ENCODE results near the gene ABTB1.
A peak's percentile ranks its signal among the peaks of the same experiment; 100 is the strongest.
"Not testable (repeated sequence)": the region's sequence is repeated elsewhere in the genome, so short reads cannot be mapped to it uniquely, and the experiment has no call there.

ABTB1 gene

DNA sequence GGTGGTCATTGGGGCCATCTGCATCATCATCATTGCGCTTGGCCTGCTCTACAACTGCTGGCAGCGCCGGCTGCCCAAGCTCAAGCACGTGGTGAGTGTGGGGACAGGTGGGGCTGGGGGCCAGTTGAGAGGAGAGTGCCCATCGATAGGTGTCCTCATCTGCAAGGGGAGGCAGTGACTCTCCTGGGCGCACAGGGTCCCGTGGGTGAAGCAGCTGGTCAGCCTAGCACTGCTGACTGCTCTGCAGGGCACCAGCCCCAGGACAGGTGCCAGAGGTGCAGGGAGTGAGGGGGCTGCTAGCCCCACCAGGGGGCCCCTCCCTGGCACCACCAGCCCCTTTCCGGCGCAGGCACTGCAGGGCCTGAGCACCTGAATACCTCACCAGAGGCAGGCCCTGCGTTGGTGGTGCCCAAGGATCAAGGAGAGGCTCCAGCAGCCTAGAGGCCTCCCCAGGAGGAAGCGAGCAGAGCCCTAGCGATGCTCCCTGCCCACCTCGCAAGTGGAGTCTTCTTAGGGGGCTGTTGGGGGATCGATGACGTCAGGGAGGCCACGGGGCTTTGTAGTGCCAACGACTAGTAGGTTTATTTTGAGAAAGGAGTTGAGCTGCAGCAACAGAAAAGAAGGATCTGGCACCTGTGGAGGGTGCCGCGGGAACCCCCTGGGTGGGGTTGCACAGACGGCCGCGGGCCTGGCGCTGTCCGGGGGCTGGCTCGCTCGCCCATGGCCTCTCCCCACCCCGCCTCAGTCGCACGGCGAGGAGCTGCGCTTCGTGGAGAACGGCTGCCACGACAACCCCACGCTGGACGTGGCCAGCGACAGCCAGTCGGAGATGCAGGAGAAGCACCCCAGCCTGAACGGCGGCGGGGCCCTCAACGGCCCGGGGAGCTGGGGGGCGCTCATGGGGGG lies 976 bp upstream of the ABTB1 start:
- DNase-seq (ENCODE audit: low spot score), result no peak

DNA sequence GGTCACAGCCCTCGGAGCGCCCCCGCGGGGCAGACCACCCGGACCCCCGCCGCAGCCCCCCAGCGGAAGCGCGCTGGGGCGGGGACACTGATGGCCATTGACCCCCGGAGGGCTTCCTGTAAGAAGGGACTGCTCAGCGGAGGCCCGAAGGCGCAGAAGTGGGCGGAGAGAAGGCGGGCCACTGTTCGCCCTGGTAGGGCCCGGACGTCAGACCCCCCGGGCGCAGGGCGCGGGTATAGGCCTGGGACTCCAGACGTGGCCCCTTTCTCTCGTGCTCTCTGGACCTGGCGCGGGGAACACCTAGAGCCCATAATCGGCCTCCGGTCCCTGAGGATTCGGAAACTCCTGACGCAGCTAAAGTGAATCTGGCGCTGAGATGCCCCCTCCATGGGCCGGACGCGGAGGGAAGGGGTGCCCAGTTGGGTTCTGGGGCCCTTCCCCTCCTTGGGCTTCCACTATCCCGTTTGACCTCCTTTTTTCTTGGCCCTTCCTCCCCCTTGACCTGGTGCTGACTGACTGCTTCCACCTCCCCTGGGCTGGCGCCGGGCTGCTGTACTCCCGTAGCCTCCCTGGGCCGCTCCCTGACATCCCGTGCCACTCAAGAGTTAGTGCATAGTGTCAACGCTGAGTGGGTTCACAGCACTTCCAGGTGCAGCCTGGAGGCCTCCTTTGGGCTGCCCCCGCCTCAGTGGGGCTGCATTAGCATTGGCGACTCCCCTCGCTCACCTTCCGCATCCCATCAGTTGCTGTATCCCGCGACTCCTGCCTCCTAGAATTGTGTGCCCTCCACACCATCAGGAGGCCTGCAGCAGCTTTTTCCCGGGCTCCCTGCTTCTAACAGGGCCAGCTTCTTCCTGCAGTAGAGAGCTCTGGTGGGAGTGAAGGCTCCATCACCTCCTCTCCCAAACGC lies 694 bp downstream of the ABTB1 start:
- DNase-seq (ENCODE audit: low spot score), result peak; percentile 57

DNA sequence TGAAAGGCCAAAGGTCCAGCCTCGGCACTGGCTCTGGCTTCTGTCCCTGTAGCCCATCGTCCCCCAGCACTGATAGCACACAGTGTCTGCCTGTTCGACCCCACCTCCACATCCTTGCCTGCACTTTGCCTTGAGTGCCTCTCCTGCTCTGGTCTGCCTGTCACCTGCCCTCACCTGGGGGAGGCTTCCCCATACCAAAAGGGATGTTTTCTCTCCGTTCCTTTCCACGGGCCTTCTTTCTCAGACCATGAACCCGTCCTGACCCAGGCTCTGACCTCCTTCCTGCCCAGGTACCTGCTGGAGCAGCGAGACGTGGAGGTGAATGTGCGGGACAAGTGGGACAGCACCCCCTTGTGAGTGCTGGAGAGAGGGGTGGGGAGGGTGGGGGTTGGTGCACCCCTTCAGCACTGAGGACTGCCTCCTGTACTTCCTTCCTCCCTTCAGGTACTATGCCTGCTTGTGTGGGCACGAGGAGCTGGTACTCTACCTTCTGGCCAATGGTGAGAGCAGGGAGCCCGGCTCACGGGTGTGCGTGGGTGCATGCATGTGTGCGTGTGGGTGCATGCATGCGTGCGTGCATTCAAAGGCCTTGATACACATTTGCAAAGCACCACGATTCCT lies 1.5 kb downstream of the ABTB1 start:
- no peak for DNase-seq (ENCODE audit: low spot score)

DNA sequence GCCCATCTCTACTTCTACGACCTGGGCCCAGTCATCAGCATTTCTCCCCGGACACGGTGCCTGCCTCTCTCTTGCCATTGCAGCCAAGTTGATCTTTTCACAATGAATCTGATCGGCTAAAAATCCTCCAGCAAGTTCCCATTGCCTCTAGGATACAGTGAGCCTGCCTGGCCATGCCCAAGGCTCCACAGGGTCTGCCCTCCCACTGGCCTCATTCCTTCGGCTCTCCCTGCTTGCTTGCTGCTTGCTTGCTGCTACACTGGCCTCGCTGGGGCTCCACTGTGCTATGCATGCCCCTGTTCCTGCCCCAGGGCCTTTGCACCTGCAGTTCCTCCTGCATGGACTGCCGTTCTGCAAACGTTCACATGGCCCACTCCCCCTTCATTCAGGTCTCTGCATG lies 2.0 kb downstream of the ABTB1 start:
- no peak for DNase-seq (ENCODE audit: low spot score)

DNA sequence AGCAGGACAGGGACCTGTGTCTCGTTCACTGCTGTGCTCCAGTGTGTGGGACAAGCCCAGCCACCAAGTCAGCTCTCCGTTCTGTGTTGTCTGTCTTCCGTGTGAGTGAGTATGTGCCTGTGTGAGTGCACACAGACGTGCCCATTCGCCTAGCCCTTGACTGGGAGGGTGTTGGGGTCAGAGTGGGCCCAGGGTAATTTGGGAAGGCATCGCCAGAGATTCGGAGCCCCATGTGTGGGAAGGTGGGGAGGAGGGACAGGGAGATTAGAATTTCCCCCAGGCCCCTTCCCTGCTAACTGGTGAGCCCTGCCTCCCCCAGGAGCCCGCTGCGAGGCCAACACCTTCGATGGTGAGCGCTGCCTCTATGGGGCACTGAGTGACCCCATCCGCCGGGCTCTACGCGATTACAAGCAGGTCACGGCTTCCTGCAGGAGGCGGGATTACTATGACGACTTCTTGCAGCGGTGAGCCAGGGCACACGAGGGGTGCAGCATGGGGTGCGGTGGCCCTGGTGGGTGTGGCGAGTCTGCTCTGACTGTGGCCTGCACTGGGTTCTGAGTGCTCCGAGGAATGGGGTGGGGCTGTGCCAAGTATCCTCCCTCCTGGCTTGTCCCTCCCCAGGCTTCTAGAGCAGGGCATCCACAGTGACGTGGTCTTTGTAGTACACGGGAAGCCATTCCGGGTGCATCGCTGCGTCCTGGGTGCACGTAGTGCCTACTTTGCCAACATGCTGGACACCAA lies 3.1 kb downstream of the ABTB1 start:
- no peak for DNase-seq (ENCODE audit: low spot score)

DNA sequence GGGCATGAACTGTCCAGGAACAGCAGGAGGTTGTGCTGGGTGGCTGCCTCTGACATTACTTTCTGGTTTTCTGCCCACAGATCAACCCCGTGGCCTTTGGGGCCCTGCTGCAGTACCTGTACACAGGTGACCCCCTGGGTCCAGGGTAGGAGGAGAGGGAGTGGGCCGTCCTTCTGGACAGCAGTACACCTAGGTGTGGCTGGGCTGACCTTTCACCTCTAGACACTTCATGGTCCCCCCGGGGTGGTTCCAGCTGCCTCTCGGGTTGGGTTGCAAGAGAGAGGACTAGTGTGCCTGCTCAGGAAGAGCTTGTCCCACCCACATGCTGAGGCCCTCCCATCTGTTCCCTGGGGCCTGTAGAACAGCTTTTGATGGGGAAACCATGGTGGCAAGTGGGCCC lies 3.7 kb downstream of the ABTB1 start:
- no peak for DNase-seq (ENCODE audit: low spot score)

DNA sequence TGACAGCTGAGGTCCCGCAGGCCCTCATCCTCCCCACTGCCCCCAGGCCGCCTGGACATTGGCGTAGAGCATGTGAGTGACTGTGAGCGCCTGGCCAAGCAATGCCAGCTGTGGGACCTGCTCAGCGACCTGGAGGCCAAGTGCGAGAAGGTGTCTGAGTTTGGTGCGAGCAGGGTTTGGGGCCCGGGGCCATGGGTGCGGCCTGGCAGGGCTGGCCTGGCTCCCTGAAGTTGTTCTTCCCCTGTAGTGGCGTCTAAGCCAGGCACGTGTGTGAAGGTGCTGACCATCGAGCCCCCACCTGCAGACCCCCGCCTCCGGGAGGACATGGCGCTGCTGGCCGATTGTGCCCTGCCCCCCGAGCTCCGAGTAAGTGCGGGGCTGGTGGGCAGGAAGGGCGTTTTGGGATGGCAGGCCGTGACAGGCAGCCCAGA lies 4.2 kb downstream of the ABTB1 start:
- DNase-seq (ENCODE audit: low spot score), result no peak

DNA sequence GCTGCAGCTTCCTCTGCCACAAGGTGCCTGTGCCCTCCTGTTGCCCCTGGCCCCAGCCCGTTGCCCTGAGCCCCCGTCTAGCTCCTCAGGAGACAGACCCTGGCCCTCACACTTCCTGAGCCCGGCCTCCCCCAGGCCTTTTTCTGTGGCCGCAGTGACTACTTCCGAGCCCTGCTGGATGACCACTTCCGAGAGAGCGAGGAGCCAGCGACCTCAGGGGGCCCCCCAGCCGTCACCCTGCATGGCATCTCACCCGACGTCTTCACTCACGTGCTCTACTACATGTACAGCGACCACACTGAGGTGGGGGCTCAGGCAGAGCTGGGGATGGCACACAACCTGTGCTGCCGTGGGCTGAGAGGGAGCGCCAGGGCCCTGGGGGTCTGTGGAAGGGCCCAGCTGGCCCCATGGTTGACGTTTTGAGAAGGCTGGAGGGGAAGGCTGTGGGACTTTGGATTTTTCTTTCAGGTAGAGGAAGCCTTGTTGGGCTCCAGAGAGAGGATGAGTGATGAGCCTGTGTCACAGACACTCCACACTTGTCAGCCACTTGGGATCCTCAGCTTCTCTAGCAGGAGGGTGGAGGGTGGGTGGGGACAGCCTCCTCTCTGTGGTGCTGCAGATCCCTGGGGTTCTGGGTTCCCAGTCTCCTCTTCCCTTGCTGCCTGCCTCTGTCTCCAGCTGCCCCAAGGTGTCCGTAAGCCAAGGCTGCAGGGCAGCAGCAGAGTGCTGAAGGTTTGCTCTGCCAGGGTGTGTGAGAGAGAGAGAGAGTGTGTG lies 5.0 kb downstream of the ABTB1 start:
- DNase-seq (ENCODE audit: low spot score), result no peak

DNA sequence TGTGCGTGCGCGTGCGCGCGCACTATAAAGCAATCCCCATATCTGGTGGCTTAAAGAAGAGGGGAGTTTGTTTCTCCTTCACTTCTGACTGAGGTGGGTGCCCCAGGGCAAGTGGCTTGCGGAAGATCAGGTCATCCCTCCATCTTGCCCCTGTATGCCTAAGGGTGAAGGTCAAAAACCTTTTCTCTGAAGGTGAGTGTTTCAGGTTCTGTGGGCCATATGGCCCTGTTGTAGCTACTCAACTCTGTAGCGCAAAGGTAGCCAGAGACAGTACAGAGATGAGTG lies 5.5 kb downstream of the ABTB1 start:
- DNase-seq (ENCODE audit: low spot score), result no peak

DNA sequence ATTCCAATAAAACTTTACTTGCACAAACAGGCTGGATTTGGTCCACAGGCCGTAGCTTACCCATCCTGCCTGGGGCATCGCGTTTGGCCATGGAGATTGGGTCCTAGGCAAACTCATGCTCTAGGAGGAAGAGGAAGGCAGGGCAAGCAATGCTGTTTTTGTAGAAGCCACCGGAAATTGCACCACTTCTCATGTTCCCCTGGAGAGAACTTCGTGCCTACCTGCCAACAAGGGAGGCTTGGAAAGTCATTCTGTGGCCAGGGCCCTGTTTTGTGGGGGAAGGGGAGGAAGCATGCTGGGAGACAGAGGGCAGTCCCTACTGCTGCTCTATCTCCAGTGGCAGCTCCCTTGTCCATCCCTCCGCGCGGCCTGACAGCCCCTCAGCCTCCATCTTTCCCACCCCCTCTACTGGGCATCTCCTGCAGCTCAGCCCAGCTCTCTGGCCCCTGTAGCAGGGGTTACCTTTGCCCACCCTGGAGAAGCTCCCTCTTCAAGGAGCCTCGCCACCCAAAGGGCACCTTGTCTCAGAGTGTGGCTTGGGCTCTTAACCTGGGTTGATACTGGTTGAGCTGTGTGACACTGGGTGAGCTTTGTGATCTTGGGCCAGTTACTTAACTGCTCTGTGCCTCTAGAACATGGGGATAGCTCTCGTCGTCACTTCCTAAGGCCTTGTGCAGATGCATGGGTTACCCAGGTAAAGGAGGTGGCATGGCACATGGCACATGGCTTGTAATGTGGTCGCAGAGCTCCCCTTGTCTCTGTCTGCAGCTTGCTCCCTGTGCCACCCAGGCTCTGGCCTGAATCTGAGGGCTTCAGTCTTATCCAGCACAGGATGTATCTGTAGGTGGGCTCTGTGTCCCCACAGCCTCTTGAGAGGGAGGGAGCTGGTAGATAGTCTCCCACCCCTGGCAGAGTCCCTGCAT lies 6.1 kb downstream of the ABTB1 start:
- DNase-seq (ENCODE audit: low spot score), result no peak

DNA sequence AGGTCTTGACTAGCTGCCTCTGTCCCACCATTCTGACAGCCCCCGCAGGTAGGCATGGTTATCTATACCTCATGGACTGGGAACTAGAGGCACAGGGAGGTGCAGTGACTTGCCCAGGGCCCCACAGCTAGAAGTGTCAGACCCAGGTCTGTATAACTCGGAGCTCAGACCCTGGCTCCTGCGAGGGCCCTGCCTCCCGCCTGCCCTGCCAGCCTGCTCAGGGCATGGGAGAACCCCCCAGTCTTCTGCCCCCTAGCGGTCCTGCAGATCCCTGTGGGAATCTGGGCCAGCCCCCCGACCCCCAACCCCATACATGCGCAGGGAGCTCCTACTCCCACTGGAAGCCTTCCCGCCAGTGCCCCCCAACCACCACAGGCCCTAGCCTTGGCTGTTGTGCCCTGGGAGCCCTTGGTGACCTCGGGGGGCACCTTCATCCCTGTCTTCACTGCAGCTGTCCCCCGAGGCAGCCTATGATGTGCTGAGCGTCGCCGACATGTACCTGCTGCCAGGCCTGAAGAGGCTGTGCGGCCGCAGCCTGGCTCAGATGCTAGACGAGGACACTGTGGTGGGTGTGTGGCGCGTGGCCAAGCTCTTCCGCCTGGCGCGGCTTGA lies 6.9 kb downstream of the ABTB1 start:
- DNase-seq (ENCODE audit: low spot score), result no peak

DNA sequence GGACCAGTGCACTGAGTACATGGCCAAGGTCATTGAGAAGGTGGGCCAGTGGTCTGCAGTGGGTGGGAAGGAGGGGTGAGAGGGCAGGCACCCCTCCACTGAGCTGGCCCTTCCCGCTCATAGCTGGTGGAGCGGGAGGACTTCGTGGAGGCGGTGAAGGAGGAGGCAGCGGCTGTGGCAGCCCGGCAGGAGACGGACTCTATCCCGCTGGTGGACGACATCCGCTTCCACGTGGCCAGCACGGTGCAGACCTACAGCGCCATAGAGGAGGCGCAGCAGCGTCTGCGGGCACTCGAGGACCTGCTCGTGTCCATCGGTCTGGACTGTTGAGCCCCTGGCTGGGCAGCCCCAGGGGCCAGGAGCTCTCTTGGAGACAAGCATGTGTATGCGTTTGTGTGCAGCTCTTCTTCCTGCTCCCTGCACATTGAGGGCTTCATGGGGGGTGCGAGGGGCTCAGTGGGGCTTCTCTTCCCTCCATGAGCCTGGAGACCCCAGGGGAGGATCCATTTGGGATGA lies 7.5 kb downstream of the ABTB1 start:
- DNase-seq (ENCODE audit: low spot score), result no peak

DNA sequence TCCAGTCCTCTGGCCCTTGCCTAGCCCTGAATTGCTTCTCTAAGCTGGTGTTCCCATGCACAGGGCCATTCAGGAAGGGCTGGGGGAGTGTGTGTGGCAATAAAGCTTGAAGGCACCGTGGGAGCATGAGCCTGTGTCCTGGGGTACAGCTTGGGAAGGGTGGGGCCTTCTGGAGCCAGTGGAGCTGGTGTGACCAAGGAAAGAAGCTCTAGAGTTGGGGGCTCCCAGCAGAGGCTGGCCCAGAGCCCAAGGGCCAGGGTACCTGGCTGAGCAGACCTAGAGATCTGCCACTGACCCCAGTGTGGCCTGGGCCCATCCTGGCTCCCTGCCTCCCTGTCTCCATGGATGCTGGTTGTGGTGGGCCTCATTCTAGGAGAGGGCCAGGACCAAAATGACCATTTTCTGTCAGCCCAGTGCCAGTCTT lies 8.1 kb downstream of the ABTB1 start:
- no peak for DNase-seq (ENCODE audit: low spot score)

DNA sequence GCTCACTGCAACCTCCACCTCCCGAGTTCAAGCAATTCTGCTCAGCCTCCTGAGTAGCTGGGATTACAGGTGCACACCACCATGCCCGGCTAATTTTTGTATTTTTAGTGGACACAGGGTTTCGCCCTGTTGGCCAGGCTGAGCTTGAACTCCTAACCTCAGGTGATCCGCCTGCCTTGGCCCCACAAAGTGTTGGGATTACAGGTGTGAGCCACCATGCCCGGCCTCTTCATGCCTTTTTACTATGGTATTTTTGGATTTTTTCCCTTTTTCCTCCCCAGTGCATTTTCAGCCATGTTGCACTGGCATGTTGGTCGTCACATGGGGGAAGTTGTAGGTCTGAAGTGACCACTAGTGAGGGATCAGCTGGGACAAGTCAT lies 9.4 kb downstream of the ABTB1 start:
- not testable (repeated sequence) for DNase-seq (ENCODE audit: low spot score)

DNA sequence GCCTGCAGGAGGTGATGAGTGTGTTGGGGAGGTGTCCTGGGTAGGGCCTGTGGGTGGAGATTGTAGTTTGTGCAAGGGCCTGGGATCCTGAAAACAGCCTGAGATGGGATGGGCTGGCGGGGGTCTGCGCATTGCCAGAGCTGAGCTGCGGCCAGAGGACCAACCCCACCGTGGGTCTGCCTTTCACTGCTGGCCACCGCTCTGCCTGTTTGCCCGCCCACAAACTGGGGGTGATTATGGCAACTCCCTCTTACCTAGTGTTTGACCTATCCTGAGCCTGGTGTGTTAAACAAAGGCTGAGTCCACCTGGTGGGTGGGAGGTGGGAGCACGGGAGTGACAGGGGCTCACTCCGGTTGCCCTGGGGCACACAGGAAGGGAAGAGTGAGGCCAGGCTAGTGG lies 9.8 kb downstream of the ABTB1 start:
- DNase-seq (ENCODE audit: low spot score), result no peak

DNA sequence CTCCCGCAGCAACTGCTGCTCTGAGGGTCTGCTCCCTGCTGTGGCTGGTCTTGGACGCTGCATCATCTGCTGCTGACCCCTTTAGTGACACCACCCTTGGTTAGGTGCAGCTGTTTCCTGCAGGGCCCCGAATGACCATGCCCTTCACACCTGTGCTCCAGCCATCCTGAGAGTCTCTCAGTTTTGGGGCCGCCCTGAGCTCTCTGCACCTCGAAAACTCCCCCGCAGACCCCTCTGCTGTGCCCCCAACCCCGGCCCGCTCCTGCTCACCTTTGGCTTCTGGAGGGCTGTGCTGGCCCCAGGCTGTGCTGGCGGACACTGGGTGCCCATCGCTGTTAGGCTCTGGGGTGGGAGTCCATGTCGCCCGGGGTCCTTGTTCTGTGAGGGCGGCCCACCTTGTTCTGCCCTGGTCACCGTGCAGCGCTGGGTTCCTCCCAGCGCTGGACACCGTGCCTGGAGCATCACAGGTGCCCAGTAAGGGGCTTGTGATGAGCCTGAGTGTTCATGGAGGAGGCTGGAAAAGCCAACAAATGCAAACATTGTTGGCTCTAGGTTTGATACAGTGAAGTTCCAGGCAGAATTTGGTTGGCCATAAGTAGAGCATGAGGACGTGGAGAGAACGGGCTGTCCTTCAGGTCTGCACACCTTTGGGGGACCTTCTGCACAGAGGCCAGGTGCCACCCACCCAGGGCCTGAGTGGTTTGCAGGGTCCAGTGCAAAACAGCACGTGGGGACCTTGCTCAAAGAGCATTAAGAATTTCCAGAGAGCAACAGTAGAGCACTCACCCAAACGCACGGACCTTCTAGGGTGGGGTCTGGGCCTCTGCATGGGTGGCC lies 12.3 kb downstream of the ABTB1 start:
- no peak for DNase-seq (ENCODE audit: low spot score)

DNA sequence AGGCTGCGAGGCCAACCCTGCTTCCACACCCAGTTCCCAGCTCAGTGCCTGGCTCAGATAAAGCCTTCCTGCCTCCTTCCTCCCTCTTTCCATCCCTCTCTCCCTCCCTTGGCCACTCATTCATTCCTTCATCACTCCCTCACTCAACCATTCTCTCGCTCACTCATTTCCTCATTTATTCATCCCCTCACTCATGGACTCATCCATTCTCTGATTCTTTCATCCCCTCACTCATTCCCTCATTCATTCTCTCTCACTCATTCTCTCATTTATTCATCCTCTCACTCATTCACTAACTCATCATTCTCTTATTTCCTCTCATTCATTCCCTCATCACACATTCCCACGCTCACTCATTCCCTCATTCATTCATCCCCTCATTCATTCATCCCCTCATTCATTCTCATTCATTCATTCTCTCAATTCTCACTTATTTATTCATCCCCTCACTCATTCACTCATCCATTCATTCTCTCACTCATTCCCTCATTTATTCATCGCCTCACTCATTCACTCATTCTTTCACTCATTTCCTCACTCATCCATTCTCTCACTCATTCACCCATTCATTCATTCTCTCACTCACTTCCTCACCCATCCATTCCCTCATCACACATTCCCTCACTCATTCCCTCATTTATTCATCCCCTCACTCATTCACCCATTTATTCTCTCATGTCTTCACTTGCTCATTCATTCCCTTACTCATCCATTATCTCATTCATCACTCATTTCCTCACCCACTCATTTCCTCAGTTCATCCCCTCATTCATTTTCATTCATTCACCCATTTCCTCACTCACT lies 13.2 kb downstream of the ABTB1 start:
- DNase-seq (ENCODE audit: low spot score), result no peak

Measured in SK-N-DZ (cell line).